ACHN (cell line): ENCODE data around the gene INTS11.

Experiments
- DNase-seq: peaks from one replicate; pipeline ENCODE4 v3.0.0-alpha.2; 2015
- in situ Hi-C: cut with HindIII; loops from 2 replicates; pipeline ENCODE4 v1.10.0; 2017; ENCODE audit warnings: low sequenced_read_pairs, low pct_ligation_motif_present, low pct_unique_long_range_greater_than_20kb

The INTS11 gene

GRCh38 chr1:1333551-1334241 lies 9.2 kb upstream of the INTS11 start:
- DNase-seq, result no peak
- in situ Hi-C loops, result no loop called here

GRCh38 chr1:1332774-1333480 lies 8.5 kb upstream of the INTS11 start:
- in situ Hi-C loops, result no loop called here
- DNase-seq, result no peak

- no peak for DNase-seq
- in situ Hi-C loops, result no loop called here
Observed at GRCh38 chr1:1332031-1332755, 7.7 kb upstream of the INTS11 start.

- DNase-seq, result no peak
- in situ Hi-C loops, result no loop called here
Observed at GRCh38 chr1:1331068-1331965, 6.9 kb upstream of the INTS11 start, which contains the start of gene TAS1R3. Gene TAS1R3 (plus strand): TSS chr1:1331280. CDS start chr1:1331346, 66 bp downstream.

- no peak for DNase-seq
- in situ Hi-C loops, result no loop called here
Observed at GRCh38 chr1:1330366-1331067, 6.1 kb upstream of the INTS11 start.

- no peak for DNase-seq
- in situ Hi-C loops, result no loop called here
Observed at GRCh38 chr1:1329304-1330210, 5.1 kb upstream of the INTS11 start.

- in situ Hi-C loops, result no loop called here
- DNase-seq, result no peak
Observed at GRCh38 chr1:1328254-1328653, 3.8 kb upstream of the INTS11 start.

GRCh38 chr1:1327291-1327690 lies 2.8 kb upstream of the INTS11 start:
- DNase-seq, result no peak
- in situ Hi-C loops, result no loop called here

GRCh38 chr1:1326075-1326605 lies 1.7 kb upstream of the INTS11 start:
- in situ Hi-C loops, result no loop called here
- no peak for DNase-seq

- no peak for DNase-seq
- in situ Hi-C loops, result no loop called here
Observed at GRCh38 chr1:1325288-1326074, 1.0 kb upstream of the INTS11 start.

GRCh38 chr1:1324084-1324523 lies 356 bp downstream of the INTS11 start:
- DNase-seq, result no peak
- in situ Hi-C loops, result no loop called here

GRCh38 chr1:1322952-1323351 lies 1.5 kb downstream of the INTS11 start:
- in situ Hi-C loops, result no loop called here
- no peak for DNase-seq

GRCh38 chr1:1322418-1322817 lies 2.0 kb downstream of the INTS11 start:
- in situ Hi-C loops, result no loop called here
- DNase-seq, result no peak

- in situ Hi-C loops, result no loop called here
- DNase-seq, result no peak
Observed at GRCh38 chr1:1321477-1321876, 3.0 kb downstream of the INTS11 start.

GRCh38 chr1:1320666-1321448 lies 3.6 kb downstream of the INTS11 start:
- in situ Hi-C loops, result no loop called here
- DNase-seq, result no peak

GRCh38 chr1:1319646-1319941 lies 4.9 kb downstream of the INTS11 start:
- DNase-seq, result no peak
- in situ Hi-C loops, result no loop called here
